SK-N-SH treated with all-trans-retinoic acid at 6 μM for 48 hours (cell line): ENCODE measurements around the gene SRP54.

Source experiments
- ATAC-seq: fragments of 200-7000 bp; cut with Tn5 transposase; 3 replicates; pipeline ENCODE4 v1.9.1; 2020; ENCODE audit warnings: mild to moderate bottlenecking, moderate library complexity
- ARNTL ChIP-seq: fragments of 450-650 bp; formaldehyde crosslinking; IDR thresholded peaks from 2 replicates; pipeline ENCODE4 v1.5.0; 2020; ENCODE audit warnings: low read depth, mild to moderate bottlenecking, moderate library complexity, borderline replicate concordance
- CSDC2 ChIP-seq: fragments of 250-450 bp; sonication (Bioruptor Pico); IDR thresholded peaks from 2 replicates; pipeline ENCODE4 v1.5.0; 2020; ENCODE audit warnings: mild to moderate bottlenecking, moderate library complexity
- ESRRG ChIP-seq: fragments of 250-450 bp; sonication (Bioruptor Pico); IDR thresholded peaks from 2 replicates; pipeline ENCODE4 v1.6.1; 2021; ENCODE audit warnings: mild to moderate bottlenecking
- GLIS3 ChIP-seq: fragments of 250-450 bp; sonication (Bioruptor Pico); IDR thresholded peaks from 2 replicates; pipeline ENCODE4 v1.5.0; 2020; ENCODE audit warnings: mild to moderate bottlenecking, moderate library complexity
- ISL1 ChIP-seq: fragments of 250-450 bp; sonication (Bioruptor Pico); IDR thresholded peaks from 2 replicates; pipeline ENCODE4 v2.1.2; 2022; ENCODE audit warnings: mild to moderate bottlenecking, moderate library complexity
- OSR1 ChIP-seq: fragments of 250-450 bp; sonication (Bioruptor Pico); IDR thresholded peaks from 2 replicates; pipeline ENCODE4 v1.8.0; 2022; ENCODE audit warnings: moderate library complexity, mild to moderate bottlenecking, inconsistent platforms
- PPARA ChIP-seq: fragments of 250-450 bp; sonication (Bioruptor Pico); IDR thresholded peaks from 2 replicates; pipeline ENCODE4 v1.5.0; 2020; ENCODE audit warnings: mild to moderate bottlenecking, borderline replicate concordance
- SNAI2 ChIP-seq: fragments of 250-450 bp; sonication (Bioruptor Pico); IDR thresholded peaks from 2 replicates; pipeline ENCODE4 v1.5.0; 2020; ENCODE audit warnings: mild to moderate bottlenecking, moderate library complexity
- TCF4 ChIP-seq: fragments of 250-450 bp; sonication (Bioruptor Pico); IDR thresholded peaks from 2 replicates; pipeline ENCODE4 v1.8.0; 2021; ENCODE audit warnings: mild to moderate bottlenecking, moderate library complexity, borderline replicate concordance
- TSHZ2 ChIP-seq: fragments of 250-450 bp; sonication (Bioruptor Pico); IDR thresholded peaks from 2 replicates; pipeline ENCODE4 v1.5.0; 2020; ENCODE audit warnings: mild to moderate bottlenecking, moderate library complexity
- ZC3H10 ChIP-seq: fragments of 250-450 bp; sonication (Bioruptor Pico); IDR thresholded peaks from 2 replicates; pipeline ENCODE4 v1.5.1; 2021; ENCODE audit warnings: mild to moderate bottlenecking, moderate library complexity
- ZFP30 ChIP-seq: fragments of 450-650 bp; formaldehyde crosslinking; IDR thresholded peaks from 2 replicates; pipeline ENCODE4 v1.5.0; 2022; ENCODE audit warnings: mild to moderate bottlenecking, moderate library complexity
- ZNF565 ChIP-seq: fragments of 450-650 bp; formaldehyde crosslinking; conservative IDR thresholded peaks from 2 replicates; pipeline ENCODE4 v1.5.0; 2020; ENCODE audit warnings: low read depth, mild to moderate bottlenecking, moderate library complexity
- ZNF70 ChIP-seq: fragments of 450-650 bp; formaldehyde crosslinking; IDR thresholded peaks from 2 replicates; pipeline ENCODE4 v1.5.0; 2020; ENCODE audit warnings: mild to moderate bottlenecking, moderate library complexity
- ZNF8 ChIP-seq: fragments of 450-650 bp; formaldehyde crosslinking; IDR thresholded peaks from 2 replicates; pipeline ENCODE4 v1.5.0; 2020; ENCODE audit warnings: mild to moderate bottlenecking, moderate library complexity
- TF ChIP-seq, protein P1 (sequence below): fragments of 250-450 bp; sonication (Bioruptor Pico); IDR thresholded peaks from 2 replicates; pipeline ENCODE4 v1.5.1; 2021; ENCODE audit warnings: mild to moderate bottlenecking, moderate library complexity
- TF ChIP-seq, protein P2 (sequence below): fragments of 250-450 bp; sonication (Bioruptor Pico); IDR thresholded peaks from 2 replicates; pipeline ENCODE4 v1.8.0; 2021; ENCODE audit warnings: low read depth, mild to moderate bottlenecking, moderate library complexity, borderline replicate concordance

Gene SRP54

DNA sequence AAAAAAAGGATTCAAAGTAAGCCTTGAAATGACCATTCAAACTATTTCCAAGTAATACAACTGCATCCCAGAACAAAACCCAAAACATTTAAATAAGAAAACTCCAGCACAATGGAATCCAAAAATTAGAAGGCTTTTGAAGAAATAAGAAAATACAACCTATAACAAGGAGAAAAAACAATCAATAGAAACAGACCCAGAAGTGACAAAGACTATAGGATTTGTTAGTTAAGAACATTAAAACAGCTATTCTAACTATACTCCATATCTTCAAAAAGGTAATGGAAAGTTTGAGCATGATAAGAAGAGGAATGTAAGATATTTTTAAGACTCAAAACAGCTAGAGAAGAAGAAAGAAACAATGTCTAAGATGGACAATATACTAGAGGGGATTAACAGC lies 39.3 kb upstream of the SRP54 start:
- ATAC-seq: no peak
- TF ChIP-seq ARNTL (CRISPR knock-in tag): no peak

GRCh38 chr14:34944744-34945143 lies 38.0 kb upstream of the SRP54 start:
- ATAC-seq: no peak
- no peak for TF ChIP-seq ZNF565 (CRISPR knock-in tag)
- no peak for TF ChIP-seq SNAI2 (CRISPR knock-in tag)
- TF ChIP-seq ZNF70: no peak
- no peak for TF ChIP-seq TSHZ2 (CRISPR knock-in tag)
- no peak for TF ChIP-seq TCF4 (CRISPR knock-in tag)
- TF ChIP-seq ESRRG (CRISPR knock-in tag): no peak
- no peak for TF ChIP-seq ZNF8 (CRISPR knock-in tag)
- TF ChIP-seq, protein P1, sequence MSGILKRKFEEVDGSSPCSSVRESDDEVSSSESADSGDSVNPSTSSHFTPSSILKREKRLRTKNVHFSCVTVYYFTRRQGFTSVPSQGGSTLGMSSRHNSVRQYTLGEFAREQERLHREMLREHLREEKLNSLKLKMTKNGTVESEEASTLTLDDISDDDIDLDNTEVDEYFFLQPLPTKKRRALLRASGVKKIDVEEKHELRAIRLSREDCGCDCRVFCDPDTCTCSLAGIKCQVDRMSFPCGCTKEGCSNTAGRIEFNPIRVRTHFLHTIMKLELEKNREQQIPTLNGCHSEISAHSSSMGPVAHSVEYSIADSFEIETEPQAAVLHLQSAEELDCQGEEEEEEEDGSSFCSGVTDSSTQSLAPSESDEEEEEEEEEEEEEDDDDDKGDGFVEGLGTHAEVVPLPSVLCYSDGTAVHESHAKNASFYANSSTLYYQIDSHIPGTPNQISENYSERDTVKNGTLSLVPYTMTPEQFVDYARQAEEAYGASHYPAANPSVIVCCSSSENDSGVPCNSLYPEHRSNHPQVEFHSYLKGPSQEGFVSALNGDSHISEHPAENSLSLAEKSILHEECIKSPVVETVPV (CRISPR knock-in tag): no peak
- TF ChIP-seq PPARA (CRISPR knock-in tag): no peak

DNA sequence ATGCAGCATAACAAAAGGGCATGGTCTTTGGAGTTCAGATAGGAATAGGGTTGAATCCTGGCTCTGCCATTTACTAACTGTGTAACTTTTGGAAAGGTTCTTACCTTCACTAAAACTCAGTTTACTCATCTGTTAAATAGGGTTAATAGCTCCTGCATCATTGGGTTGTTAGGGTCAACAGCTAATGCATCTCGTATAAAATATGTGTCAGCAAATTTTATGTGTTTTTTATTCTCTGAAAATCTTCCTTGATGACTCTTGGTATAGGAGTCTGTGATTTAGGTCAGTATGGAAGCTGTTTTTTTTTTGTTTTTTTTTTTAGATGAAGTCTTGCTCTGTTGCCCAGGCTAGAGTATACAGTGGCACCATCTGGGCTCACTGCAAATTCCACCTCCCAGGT lies 36.1 kb upstream of the SRP54 start:
- no peak for TF ChIP-seq TSHZ2 (CRISPR knock-in tag)
- TF ChIP-seq CSDC2 (CRISPR knock-in tag): no peak
- TF ChIP-seq ISL1 (CRISPR knock-in tag): no peak
- TF ChIP-seq ARNTL (CRISPR knock-in tag): no peak
- TF ChIP-seq PPARA (CRISPR knock-in tag): no peak
- no peak for TF ChIP-seq GLIS3 (CRISPR knock-in tag)
- no peak for TF ChIP-seq ZNF70
- TF ChIP-seq ZNF8 (CRISPR knock-in tag): no peak
- no peak for TF ChIP-seq ESRRG (CRISPR knock-in tag)
- no peak for TF ChIP-seq ZFP30 (CRISPR knock-in tag)
- TF ChIP-seq, protein P1 (CRISPR knock-in tag): no peak
- TF ChIP-seq ZC3H10 (CRISPR knock-in tag): no peak
- TF ChIP-seq TCF4 (CRISPR knock-in tag): no peak
- no peak for ATAC-seq

DNA sequence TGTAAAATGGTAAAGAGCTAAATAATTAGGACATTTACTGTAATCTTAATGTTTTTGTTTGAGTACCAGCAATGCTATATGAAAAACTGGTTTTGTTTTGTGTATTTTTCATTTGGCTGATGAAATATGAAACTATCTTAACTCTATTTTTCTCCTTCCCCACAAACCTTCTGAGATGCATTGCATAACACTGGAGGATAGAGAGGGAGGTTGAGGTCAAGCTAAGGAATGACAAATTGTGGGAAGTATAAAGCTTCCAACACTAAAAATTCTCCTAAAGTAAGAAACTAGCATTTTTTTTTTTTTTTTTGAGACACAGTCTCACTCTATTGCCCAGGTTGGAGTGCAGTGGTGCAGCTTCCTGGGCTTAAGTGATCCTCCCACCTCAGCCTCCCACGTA lies 31.5 kb upstream of the SRP54 start:
- ATAC-seq: no peak
- TF ChIP-seq GLIS3 (CRISPR knock-in tag) (no peak), OSR1 (CRISPR knock-in tag) (no peak), ZC3H10 (CRISPR knock-in tag) (no peak)
- TF ChIP-seq, protein P2, sequence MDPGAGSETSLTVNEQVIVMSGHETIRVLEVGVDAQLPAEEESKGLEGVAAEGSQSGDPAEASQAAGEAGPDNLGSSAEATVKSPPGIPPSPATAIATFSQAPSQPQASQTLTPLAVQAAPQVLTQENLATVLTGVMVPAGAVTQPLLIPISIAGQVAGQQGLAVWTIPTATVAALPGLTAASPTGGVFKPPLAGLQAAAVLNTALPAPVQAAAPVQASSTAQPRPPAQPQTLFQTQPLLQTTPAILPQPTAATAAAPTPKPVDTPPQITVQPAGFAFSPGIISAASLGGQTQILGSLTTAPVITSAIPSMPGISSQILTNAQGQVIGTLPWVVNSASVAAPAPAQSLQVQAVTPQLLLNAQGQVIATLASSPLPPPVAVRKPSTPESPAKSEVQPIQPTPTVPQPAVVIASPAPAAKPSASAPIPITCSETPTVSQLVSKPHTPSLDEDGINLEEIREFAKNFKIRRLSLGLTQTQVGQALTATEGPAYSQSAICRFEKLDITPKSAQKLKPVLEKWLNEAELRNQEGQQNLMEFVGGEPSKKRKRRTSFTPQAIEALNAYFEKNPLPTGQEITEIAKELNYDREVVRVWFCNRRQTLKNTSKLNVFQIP (CRISPR knock-in tag): no peak
- TF ChIP-seq, all 23 proteins: peak for 0
